ENCODE results near the gene TEP1. TPM values are rescaled to one million over a fixed set of nuclear protein-coding genes. Genes with fewer than 3 reads are reported as not detected.

Gene TEP1
- total and polyA plus RNA-seq, 2 of the 13 experiments (the other 11 are each of a cell fraction or from before 2014, with no cell fraction given), result 11.0 to 12.8 TPM

- TF ChIP-seq, protein P1, sequence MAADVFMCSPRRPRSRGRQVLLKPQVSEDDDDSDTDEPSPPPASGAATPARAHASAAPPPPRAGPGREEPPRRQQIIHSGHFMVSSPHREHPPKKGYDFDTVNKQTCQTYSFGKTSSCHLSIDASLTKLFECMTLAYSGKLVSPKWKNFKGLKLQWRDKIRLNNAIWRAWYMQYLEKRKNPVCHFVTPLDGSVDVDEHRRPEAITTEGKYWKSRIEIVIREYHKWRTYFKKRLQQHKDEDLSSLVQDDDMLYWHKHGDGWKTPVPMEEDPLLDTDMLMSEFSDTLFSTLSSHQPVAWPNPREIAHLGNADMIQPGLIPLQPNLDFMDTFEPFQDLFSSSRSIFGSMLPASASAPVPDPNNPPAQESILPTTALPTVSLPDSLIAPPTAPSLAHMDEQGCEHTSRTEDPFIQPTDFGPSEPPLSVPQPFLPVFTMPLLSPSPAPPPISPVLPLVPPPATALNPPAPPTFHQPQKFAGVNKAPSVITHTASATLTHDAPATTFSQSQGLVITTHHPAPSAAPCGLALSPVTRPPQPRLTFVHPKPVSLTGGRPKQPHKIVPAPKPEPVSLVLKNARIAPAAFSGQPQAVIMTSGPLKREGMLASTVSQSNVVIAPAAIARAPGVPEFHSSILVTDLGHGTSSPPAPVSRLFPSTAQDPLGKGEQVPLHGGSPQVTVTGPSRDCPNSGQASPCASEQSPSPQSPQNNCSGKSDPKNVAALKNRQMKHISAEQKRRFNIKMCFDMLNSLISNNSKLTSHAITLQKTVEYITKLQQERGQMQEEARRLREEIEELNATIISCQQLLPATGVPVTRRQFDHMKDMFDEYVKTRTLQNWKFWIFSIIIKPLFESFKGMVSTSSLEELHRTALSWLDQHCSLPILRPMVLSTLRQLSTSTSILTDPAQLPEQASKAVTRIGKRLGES (CRISPR knock-in tag; IDR thresholded peaks at IDR 0.05; ENCODE audit: borderline replicate concordance), result no peak
- TF ChIP-seq ZNF501 (CRISPR knock-in tag; IDR thresholded peaks at IDR 0.05), result peak; percentile 81
- TF ChIP-seq NR2F1 (CRISPR knock-in tag; IDR thresholded peaks at IDR 0.05), result peak; percentile 89 to 95
- TF ChIP-seq, protein P2, sequence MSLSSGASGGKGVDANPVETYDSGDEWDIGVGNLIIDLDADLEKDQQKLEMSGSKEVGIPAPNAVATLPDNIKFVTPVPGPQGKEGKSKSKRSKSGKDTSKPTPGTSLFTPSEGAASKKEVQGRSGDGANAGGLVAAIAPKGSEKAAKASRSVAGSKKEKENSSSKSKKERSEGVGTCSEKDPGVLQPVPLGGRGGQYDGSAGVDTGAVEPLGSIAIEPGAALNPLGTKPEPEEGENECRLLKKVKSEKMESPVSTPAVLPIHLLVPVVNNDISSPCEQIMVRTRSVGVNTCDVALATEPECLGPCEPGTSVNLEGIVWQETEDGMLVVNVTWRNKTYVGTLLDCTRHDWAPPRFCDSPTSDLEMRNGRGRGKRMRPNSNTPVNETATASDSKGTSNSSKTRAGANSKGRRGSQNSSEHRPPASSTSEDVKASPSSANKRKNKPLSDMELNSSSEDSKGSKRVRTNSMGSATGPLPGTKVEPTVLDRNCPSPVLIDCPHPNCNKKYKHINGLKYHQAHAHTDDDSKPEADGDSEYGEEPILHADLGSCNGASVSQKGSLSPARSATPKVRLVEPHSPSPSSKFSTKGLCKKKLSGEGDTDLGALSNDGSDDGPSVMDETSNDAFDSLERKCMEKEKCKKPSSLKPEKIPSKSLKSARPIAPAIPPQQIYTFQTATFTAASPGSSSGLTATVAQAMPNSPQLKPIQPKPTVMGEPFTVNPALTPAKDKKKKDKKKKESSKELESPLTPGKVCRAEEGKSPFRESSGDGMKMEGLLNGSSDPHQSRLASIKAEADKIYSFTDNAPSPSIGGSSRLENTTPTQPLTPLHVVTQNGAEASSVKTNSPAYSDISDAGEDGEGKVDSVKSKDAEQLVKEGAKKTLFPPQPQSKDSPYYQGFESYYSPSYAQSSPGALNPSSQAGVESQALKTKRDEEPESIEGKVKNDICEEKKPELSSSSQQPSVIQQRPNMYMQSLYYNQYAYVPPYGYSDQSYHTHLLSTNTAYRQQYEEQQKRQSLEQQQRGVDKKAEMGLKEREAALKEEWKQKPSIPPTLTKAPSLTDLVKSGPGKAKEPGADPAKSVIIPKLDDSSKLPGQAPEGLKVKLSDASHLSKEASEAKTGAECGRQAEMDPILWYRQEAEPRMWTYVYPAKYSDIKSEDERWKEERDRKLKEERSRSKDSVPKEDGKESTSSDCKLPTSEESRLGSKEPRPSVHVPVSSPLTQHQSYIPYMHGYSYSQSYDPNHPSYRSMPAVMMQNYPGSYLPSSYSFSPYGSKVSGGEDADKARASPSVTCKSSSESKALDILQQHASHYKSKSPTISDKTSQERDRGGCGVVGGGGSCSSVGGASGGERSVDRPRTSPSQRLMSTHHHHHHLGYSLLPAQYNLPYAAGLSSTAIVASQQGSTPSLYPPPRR (CRISPR knock-in tag; IDR thresholded peaks at IDR 0.05; ENCODE audit: borderline replicate concordance), result peak; percentile 61; the same call in 1 of the 2 replicates
- 0 out of 2 replicates have a peak, but pooled peaks have one; percentile 56 for TF ChIP-seq ZNF451 (CRISPR knock-in tag; IDR thresholded peaks at IDR 0.05)
- peak; percentile 70; the same call in 1 of the 2 replicates for TF ChIP-seq ZNF160 (CRISPR knock-in tag; IDR thresholded peaks at IDR 0.05)
- no peak for TF ChIP-seq FOXC1 (CRISPR knock-in tag; IDR thresholded peaks at IDR 0.05; ENCODE audit: borderline replicate concordance)
- TF ChIP-seq, protein P3, sequence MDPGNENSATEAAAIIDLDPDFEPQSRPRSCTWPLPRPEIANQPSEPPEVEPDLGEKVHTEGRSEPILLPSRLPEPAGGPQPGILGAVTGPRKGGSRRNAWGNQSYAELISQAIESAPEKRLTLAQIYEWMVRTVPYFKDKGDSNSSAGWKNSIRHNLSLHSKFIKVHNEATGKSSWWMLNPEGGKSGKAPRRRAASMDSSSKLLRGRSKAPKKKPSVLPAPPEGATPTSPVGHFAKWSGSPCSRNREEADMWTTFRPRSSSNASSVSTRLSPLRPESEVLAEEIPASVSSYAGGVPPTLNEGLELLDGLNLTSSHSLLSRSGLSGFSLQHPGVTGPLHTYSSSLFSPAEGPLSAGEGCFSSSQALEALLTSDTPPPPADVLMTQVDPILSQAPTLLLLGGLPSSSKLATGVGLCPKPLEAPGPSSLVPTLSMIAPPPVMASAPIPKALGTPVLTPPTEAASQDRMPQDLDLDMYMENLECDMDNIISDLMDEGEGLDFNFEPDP (CRISPR knock-in tag; conservative IDR thresholded peaks at IDR 0.05), result 0 out of 2 replicates have a peak, but pooled peaks have one; percentile 39
- TF ChIP-seq MTA1 (CRISPR knock-in tag; IDR thresholded peaks at IDR 0.05; ENCODE audit: borderline replicate concordance), result peak; percentile 82; the same call in 1 of the 2 replicates
- TF ChIP-seq ZFP41 (CRISPR knock-in tag; IDR thresholded peaks at IDR 0.05; ENCODE audit: borderline replicate concordance), result 0 out of 2 replicates have a peak, but pooled peaks have one; percentile 23
- TF ChIP-seq ZNF550 (CRISPR knock-in tag; IDR thresholded peaks at IDR 0.05; ENCODE audit: borderline replicate concordance), result 0 out of 2 replicates have a peak, but pooled peaks have one; percentile 57
- peak; percentile 75; the same call in 1 of the 2 replicates for TF ChIP-seq ZNF264 (CRISPR knock-in tag; IDR thresholded peaks at IDR 0.05)
- TF ChIP-seq FOXA3 (CRISPR knock-in tag; IDR thresholded peaks at IDR 0.05), result peak; percentile 49; the same call in 1 of the 2 replicates
Observed at GRCh38 chr14:20429801-20430669, 16.7 kb upstream of the TEP1 start (continued).
